HG02571 (cell line): ENCODE results near the gene DLK1.

Experiments
- ATAC-seq: cut with Tn5 transposase; IDR thresholded peaks from one replicate; pipeline ENCODE4 v1.9.1; 2021; ENCODE audit warnings: mild to moderate bottlenecking, moderate library complexity; ENCODE audit not compliant: unreplicated experiment

DLK1 gene

DNA sequence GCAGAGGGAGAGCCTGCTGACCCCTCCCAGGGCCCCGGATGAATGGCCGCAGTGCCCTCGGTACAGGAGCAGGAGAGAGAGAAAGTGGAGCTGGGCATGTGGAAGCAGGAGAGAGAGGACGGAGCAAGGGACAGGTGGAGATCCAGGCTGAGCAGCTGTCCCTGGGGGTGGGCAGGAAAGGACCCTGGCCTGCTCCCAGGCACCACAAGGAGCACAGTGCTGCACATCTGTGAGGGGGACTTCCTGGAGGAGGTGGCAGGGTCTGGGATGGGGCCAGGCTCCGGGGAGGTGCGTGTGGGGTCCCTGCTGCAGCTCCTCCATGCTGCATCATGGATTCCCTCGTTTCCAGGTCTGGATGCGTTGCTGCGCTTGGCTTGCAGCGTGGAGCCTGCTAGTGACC, 13.0 kb upstream of the DLK1 start:
- ATAC-seq, result no peak

DNA sequence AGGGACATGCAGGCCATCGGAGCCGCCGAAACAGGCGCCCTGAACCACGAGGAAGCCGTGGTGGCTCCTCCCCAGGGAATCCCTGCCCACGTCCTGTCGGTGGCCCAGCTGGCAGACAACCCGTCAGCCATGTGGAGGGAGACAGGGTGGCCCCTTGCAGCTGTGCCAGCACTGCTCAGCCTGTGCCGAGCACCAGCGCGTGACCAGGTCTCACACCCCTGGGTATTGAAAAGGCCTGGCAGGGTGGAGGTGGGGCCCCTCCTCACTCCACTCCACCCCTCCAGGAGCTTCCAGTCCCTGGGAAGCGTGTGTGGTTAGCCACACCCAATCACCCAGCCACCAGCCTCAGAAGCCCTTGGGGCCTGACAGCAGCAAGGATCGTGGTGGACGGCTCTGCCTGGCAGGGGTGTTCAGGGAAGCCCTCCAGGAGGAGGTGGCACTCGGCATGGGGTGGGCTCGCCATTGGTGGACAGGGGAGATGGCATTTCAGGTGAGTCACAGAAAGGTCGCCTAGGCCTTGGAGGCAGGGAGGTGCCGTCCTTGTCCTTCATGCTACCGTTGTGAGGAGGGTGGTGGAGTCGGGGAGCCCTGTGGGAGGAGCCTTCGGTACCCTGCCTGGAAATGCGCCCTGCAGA, 12.3 kb upstream of the DLK1 start:
- ATAC-seq, result no peak

DNA sequence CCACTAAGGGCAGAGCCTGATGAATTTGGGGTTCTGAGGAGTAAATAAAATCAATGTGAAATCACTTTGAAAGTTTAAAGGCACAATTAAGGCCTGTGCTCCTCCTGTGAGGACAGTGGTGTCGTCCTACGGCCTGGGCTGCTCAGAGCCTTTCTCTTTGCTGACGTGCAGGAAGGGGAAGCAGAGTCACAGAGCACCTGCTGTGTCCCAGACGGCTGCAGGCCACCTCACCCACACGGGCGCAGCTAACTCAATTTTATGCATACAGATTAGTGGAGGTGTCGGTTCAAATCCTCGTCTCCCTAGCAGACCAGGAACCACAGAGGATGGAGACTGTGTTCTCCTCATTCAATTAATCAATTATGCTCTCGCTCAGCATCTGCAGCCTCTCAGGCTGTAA, 11.4 kb upstream of the DLK1 start:
- no peak for ATAC-seq

DNA sequence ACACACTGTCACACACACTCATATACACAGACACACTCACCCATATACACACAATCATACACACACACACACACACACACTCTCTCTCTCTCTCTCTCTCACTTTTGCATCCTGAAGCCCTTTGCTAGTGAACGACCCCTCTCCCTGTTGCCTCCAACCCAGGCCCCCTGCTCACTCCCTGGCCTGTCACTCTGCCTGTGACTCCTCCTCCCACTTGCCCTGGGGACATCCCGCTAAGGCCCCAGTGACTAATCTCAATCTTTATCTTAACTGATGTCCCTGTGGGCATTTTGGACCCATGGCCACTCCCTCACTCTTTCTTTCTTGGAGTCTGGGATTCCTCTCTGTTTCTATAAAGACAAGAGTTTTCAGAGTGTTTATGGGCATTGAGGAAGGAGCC, 10.9 kb upstream of the DLK1 start:
- no peak for ATAC-seq

DNA sequence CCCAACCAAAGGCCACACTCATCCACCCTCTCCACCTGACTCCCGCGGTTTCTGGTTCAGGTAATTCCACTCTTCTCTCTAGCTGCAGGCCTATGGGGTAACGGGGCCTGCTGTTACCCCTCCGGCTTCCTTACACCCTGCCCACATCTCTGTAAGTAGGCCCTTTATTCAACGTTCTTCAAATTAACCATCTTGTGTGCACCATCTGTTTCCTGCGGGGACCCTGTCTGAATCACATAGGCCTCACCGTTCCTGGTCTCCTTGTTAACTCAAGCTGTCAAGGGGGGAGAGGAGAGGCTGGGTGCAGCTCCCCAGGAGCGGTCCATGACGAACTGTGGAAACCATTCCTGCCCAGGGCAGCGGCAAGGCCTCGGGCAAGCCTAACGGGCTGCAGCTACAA, 9.3 kb upstream of the DLK1 start:
- no peak for ATAC-seq

DNA sequence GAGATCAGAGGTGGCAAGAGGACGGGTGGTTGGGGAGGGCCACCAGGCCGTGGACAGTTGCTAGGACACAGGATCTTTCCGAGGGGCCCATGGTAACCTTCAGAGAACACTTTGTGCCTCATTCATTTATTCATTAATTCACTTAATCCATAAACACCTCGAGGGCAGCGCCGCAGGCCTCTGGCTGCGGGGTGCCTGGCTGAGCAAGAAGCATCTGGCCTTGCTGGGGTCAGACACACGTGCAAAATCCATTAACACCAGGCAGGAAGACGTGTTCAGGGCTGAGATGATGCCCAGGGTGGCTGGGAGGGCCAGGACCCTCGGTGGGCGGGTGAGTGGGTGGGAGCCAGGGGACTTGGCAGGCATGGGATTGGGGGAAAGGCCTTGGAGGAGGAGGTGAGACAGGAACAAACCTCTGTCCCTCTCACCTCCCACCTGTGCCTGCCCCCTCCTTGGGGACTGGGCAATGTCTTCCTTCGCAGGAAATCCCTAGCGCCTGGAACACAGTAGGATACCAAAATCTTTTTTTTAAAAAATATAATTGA, 6.6 kb upstream of the DLK1 start:
- no peak for ATAC-seq

DNA sequence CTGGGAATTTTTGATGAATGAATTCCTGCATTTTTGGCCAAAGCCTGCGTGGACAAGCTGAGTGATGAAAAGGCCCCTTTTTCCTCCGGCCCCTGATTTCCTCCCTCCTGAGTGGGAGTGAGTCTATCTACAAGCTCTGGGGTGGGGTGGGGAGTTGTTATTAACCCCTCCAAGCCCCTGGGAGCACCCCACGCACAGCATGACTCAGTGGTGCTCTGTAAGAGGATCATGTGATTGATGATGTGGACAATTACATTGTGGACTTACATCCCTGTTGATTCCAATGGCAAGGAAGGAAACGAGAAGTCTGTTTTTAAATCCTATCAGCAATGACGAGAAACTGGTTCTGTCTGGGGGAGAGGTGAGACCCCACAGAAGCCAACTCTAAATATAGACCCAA, 5.1 kb upstream of the DLK1 start:
- no peak for ATAC-seq

DNA sequence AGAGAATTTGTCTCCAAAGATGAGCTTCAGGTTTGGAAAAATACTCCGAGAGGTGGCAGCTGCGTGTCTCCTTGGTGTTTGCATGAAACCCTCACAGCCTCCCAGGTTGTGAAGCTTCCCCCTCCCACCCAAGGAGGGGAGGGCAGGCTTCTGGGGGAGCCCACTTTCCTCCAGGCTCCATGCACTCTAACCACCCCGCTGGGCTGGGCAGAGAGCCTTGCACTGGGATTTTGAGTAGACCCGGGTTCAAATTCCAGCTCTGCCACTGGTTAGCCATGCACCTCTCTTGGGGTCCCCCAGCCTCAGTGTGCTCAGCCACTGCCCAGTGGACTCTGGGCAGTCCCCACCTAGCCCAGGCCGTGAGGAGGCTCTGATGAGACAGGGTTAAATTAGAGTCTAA, 4.3 kb upstream of the DLK1 start:
- no peak for ATAC-seq

DNA sequence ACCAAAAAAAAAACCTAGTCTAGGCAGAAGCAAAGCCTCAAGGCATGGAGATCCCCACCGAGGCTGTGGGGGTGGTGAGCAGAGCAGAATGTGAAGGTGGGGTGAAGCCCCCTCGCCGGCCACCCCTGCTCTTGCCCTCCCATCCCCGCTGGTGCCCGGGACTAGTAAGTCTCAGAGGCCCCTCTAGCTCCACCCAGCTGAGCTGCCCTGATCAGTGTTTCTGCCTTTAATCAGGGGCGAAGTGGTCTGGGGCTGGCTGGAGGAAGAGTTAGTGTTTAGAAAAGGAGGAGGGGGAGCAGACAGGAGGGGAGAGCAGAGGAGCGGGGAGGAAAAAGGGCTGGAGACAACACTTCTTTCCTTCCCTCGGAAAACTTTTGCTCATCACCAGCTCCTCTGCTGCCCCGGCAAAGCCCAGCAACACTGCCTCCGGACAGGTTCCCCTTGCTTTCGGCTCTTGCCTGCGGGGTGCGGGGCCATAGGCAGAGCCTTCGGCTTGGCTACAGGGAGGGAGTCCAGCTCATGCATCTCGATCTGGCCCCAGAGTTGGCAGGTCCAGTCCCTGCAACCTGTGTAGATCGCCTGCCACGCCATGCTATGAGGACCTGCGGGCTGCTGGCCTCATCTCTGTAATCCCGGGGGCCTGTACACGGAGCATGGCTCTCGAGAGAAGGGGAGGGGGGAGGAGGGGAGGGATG, 3.4 kb upstream of the DLK1 start:
- ATAC-seq, result no peak

DNA sequence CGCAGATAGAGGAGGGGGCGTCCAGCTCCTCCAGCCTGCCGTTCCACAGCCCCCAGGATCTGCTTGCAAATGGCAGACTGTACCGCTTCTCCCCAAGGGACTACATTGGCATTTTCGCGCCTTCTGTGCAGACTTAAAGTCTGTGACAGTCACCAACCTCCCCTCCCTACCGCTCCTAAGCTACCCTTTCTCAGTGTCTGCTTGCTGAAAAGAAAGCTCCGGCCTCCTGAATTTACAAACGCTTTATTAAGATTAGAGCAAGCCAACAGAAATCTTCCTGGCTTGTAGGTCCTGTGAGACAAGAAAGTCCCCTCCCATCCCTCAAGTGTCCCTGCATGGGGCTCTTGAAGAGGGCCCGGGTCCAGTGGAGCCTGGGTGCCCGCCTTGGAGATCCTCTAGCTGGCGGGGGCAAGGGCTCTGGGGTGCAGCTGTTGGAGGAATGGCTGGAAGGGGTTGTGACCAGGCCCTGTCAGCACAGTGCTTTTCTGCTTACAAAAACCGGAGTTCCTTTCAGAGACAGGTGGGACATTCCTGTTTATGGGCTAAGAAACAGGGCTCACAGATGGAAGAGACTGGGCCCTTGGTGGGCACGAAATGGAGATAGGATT, 2.8 kb upstream of the DLK1 start:
- no peak for ATAC-seq

DNA sequence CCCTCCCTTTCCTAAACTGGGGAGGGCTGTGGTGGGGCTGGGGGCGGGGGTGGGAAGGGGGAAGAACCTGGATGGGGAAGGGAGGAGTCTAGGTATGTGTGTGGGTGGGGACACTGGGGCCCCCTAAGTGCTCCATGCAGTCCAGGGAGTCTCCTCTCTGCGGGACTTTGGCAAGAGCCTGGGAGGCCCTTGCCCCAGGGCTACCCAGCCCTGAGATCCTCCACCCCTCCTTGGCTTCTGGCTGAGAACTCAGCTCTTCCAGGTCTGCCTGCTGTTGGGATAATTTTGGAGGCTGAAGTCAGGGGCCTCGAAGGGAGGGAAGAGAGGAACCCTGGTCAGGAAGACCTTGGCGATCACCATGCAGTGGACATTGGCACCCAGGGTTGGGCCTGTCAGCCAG, 2.2 kb upstream of the DLK1 start:
- ATAC-seq, result no peak

DNA sequence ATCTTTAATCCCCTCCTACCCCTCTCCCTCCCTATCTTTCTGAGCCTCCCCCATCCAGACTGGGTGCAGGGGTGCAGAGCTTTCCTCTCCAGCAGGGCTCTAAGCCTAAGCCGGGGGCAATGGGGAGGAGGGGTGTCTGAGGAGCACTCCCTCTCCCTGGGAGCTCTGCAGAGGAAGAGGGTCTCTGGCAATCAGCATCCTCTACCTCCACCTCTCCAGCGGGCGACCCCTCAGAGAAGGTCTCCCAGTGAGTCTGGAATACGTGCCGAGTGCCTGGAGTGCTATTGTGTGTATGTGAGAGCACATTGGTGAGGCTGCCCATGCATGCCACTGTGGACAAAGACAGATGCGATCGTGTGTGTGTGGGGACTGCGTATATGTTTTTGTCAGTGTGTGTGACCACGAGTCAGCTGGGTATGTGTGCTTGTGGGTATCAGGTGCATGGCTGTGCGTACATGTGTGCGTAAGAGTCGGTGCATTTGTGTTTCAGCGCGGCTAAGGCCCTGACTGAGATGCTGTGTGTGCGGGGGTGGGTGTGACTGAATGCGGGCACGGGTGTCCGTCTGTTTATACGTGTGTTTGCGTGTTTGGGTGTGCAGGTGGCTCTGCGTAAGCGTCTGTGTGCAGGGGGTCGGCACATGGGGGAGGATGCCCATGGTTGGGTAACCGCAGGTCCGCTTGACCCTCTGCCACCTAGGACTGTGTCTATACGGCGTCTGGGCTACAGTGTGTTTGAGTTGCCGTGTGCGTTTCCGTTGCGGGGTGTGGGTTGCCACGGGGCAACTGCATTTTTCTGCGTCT, 905 bp upstream of the DLK1 start:
- ATAC-seq, result no peak

DNA sequence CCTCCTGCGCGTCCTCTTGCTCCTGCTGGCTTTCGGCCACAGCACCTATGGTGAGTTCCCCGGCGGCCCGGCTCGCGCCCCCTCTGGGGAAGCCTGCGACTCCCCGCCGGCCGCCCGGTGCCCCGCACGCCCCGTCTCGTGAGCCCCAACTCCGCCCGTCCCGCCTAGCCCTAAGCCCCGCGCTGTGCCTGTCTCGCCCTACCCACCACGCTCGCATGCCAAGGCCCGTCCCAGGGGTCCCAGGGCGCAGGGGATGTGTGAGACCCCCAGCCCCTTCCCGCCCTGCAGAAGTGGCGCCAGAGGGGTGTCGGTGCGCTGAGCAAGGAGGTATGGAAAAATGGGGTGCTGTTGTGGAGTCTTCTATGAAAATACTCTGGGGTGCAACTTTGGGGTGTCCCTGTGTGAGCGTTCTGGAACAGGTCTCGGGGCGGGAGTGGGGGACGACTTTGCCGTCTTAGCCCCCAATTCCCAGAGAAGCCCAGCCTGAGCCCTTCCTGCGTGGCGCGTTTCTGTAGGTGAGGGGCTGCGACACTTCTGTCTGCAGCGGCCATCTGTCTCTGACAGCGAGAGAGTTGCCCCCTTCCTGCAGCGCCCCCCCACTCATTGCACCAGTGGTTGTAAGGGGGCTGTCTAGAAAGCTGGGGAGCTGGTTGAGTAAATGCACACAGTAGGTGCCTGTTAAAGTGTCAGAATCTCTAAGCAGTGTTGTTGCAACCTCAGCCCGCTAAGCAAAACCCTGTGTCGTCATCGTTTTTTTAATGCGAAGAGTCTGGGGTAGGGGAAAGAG, 587 bp downstream of the DLK1 start:
- ATAC-seq, result no peak

DNA sequence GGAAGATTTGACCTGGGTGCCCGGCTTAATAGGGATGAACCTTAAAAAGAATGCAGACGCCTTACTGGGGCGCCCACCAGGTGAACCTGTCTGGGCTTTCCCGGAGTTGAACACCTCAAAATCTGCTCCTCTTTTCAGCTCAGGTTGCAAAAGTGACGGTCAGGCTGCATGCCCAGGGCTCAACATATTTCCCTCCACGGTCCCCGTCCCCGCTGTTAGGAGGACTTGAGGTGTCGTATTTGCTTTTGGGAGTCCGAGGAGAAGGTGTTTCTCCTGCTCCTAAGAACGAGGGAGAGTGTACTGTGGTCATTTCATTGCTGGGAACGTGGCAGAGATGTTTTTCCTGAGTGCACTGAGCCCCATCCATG, 1.2 kb downstream of the DLK1 start:
- no peak for ATAC-seq

DNA sequence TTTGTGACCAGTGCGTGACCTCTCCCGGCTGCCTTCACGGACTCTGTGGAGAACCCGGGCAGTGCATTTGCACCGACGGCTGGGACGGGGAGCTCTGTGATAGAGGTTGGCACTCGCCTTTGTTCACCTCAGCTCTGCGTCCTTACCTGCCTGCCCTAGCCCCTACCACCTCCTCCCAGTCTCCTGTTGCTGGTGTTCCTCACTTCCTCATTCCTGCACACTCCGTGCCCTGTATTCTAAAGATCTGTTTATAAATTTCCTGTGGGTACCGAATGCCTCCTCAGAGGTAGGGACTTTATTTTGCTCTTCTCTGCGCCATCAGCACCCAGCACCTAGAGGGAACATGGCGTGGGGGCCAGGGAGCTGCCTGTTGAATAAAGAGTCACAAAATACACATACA, 2.3 kb downstream of the DLK1 start:
- no peak for ATAC-seq

DNA sequence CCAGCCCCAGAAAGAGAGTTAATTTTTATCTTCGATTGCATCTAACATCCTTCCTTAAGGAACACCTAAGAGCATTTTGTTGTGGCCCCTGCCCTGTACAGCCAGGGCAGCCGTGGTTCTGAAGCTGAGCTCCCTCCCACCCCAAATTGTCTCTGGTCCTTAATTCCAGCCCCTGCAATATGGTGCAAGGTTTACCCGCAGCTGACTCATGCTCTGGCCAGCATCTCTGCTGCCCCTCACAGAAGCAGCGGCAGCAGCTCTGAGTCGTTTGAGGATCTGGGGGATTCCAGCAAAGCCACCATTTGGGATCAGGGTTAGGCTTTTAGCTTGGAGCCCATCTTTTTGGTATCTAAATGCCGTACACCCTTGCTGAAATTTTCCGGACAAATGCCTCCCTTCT, 3.3 kb downstream of the DLK1 start:
- no peak for ATAC-seq

DNA sequence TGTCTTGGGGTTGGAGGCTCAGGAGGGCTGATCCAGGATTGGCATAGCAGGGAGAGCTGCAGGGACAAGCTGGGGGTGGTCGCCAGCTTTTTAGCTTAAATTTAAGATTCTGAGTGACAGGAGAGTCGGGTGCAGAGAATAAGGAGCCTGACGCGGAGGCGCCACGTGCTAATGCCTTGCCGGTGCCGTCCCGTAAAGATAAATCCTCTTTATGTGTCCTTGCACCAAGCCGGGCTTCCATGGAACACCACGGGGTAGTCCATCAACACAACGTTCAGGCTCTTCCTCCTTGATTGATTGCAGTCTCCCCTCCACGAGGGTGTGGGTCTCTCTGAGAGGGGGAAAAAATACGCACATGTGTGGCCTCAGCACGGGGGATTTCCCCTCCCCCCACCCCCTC, 3.9 kb downstream of the DLK1 start:
- ATAC-seq, result no peak

DNA sequence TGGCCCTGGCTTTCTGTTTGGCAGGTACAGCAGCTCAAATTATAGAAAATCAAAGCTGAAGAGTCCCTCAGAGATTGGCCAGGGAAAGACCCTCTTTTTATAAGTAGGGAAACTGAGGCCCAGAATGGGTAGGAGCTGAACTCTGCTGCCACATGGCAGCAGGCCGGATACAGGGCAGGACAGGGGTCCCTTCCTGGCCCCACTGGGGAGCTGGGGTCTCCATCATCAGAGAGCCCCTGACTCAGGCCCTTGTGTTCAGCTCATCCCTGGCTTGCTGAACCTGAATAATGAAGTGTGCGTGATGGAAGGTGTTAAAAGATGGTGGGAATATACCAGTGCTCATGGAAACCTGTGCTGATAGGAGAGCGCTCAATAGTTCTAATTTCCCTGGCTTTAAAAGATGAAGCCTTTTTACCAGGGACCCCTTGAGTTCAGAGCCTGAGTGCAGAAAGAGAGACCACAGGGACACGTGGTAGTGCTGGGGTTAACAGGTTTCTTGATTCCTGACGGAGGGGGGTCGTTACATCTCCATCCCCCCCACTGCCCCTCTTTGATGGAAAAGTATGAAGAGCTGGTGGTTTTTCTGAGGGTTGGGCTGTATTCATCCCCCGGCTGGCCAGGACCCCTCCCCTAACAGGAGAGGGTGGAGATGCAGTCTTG, 4.4 kb downstream of the DLK1 start:
- ATAC-seq, result no peak

DNA sequence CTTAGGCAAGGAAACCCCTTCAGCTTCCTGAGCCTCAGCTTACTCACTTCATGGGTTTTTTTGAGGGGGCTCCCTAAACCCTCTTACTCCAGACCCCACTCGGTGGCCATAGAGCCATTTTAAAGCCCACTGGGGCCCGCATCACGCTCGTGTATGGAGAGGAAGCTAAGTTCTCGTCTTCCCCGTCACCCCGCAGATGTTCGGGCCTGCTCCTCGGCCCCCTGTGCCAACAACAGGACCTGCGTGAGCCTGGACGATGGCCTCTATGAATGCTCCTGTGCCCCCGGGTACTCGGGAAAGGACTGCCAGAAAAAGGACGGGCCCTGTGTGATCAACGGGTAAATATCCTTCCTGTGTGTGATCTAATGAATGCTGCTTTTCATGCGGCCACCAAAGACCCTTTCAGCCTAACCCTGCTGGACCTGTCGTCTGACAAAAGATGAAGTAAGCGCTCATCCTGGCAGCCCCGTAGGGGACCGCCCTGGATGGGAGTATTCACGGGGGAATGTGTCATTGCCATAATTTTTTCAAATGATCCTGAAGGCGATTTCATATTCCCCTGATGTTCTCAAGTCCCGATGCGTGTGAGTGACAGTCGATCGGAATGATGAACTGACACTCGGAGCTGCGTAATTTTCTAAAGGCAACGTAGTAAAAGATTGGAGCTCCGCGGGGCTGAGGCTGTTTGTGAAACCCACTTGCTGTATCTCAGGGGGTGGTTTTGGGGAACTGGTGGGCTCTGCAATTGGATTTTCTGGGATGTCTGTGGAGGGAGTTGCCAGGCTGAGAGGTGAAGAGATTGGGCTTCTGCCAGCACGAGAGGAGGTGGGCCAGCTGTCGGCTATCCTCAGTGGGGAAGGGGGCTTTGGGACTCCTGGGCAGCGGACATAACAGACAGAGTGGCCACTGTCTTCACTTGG, 5.4 kb downstream of the DLK1 start:
- ATAC-seq, result no peak
